Measurements from ENCODE around the gene COMMD3. TPM values are rescaled to one million over a fixed set of nuclear protein-coding genes. Genes with fewer than 3 reads are reported as not detected.
"Not testable (repeated sequence)": the region's sequence is repeated elsewhere in the genome, so short reads cannot be mapped to it uniquely, and the experiment has no call there.

The COMMD3 gene
- total RNA-seq, 1 donor from 2014 or later, result 79.7 TPM

- peak; percentile 89 for DNase-seq
- Mint-ChIP-seq H3K4me3 (peak within 1 kb of the TSS; percentile 68), H3K27me3 (peaks cover 70% of the 10 kb centered on the region), H3K4me1 (peaks cover 20% of the 10 kb centered on the region), H3K9me3 (peaks cover 7% of the 10 kb centered on the region), H3K27ac (peak within 1 kb of the TSS; percentile 67), H3K36me3 (ENCODE audit: low read depth) (peaks cover 3% of the 10 kb centered on the region)
- intact Hi-C loops (cut with micrococcal nuclease), result loop anchor here (5.0 to 10.0 kb wide), 2 partner anchors 642 to 1171 kb away; no protein-coding TSS in a partner anchor
Measured at GRCh38 chr10:22345301-22346095, 29.3 kb downstream of the COMMD3 start, which contains the start of gene SPAG6. Gene SPAG6 (plus strand): TSS chr10:22345496. CDS start chr10:22345612, 116 bp downstream.

- Mint-ChIP-seq H3K9me3 (peaks cover 7% of the 10 kb centered on the region), H3K36me3 (ENCODE audit: low read depth) (peaks cover 3% of the 10 kb centered on the region), H3K27ac (peak overlapping the region; percentile 67), H3K27me3 (peaks cover 70% of the 10 kb centered on the region), H3K4me3 (peak overlapping the region; percentile 46), H3K4me1 (peaks cover 20% of the 10 kb centered on the region)
- intact Hi-C loops (cut with micrococcal nuclease), result loop anchor here (5.0 to 10.0 kb wide), 2 partner anchors 641 to 1171 kb away; no protein-coding TSS in a partner anchor
- DNase-seq, result no peak
Measured at GRCh38 chr10:22346096-22346661, 30.0 kb downstream of the COMMD3 start.

GRCh38 chr10:22349755-22350154 lies 33.6 kb downstream of the COMMD3 start:
- intact Hi-C loops (cut with micrococcal nuclease), result loop anchor here (5.0 to 10.0 kb wide), 2 partner anchors 638 to 1175 kb away; no protein-coding TSS in a partner anchor
- peaks cover 47% of the 10 kb centered on the region for H3K27me3 Mint-ChIP-seq

GRCh38 chr10:22351131-22351703 lies 35.0 kb downstream of the COMMD3 start:
- Mint-ChIP-seq H3K4me1 (peaks cover 2% of the 10 kb centered on the region), H3K27ac (no peak overlapping the region), H3K36me3 (ENCODE audit: low read depth) (peaks cover 3% of the 10 kb centered on the region), H3K9me3 (peaks cover 4% of the 10 kb centered on the region), H3K4me3 (no peak overlapping the region), H3K27me3 (peaks cover 38% of the 10 kb centered on the region)
- intact Hi-C loops (cut with micrococcal nuclease), result no loop called here
- DNase-seq, result no peak

More at GRCh38 chr10:22349755-22350154, 33.6 kb downstream of the COMMD3 start:
- Mint-ChIP-seq H3K4me1 (peaks cover 4% of the 10 kb centered on the region), H3K27ac (no peak overlapping the region), H3K4me3 (no peak overlapping the region), H3K9me3 (peaks cover 7% of the 10 kb centered on the region), H3K36me3 (ENCODE audit: low read depth) (peaks cover 3% of the 10 kb centered on the region)
- no peak for DNase-seq

- Mint-ChIP-seq H3K36me3 (ENCODE audit: low read depth) (no peaks in the 10 kb centered on the region), H3K27me3 (peaks cover 18% of the 10 kb centered on the region), H3K27ac (no peak overlapping the region), H3K9me3 (no peaks in the 10 kb centered on the region), H3K4me1 (no peaks in the 10 kb centered on the region), H3K4me3 (no peak overlapping the region)
- intact Hi-C loops (cut with micrococcal nuclease), result no loop called here
- DNase-seq, result no peak
Measured at GRCh38 chr10:22356324-22356873, 40.2 kb downstream of the COMMD3 start.

GRCh38 chr10:22357770-22358169 lies 41.6 kb downstream of the COMMD3 start:
- intact Hi-C loops (cut with micrococcal nuclease); H3K4me1 Mint-ChIP-seq; H3K27ac Mint-ChIP-seq; H3K36me3 Mint-ChIP-seq (ENCODE audit: low read depth); DNase-seq; H3K4me3 Mint-ChIP-seq; H3K9me3 Mint-ChIP-seq: not testable (repeated sequence)
- peaks cover 18% of the 10 kb centered on the region for H3K27me3 Mint-ChIP-seq

GRCh38 chr10:22363305-22363704 lies 47.1 kb downstream of the COMMD3 start:
- intact Hi-C loops (cut with micrococcal nuclease), result loop anchor here (2.0 kb wide), 1 partner anchor 15 kb away; no protein-coding TSS in a partner anchor
- DNase-seq, result no peak

GRCh38 chr10:22364407-22365140 lies 48.4 kb downstream of the COMMD3 start:
- DNase-seq, result no peak
- intact Hi-C loops (cut with micrococcal nuclease), result no loop called here
- no peak overlapping the region for H3K4me3 Mint-ChIP-seq
- peaks cover 3% of the 10 kb centered on the region for H3K9me3 Mint-ChIP-seq
- H3K36me3 Mint-ChIP-seq (ENCODE audit: low read depth), result no peaks in the 10 kb centered on the region
- H3K4me1 Mint-ChIP-seq, result peaks cover 32% of the 10 kb centered on the region
- H3K27me3 Mint-ChIP-seq, result peaks cover 1% of the 10 kb centered on the region
- no peak overlapping the region for H3K27ac Mint-ChIP-seq

More at GRCh38 chr10:22363305-22363704, 47.1 kb downstream of the COMMD3 start:
- H3K9me3 Mint-ChIP-seq, result peaks cover 3% of the 10 kb centered on the region
- peaks cover 21% of the 10 kb centered on the region for H3K4me1 Mint-ChIP-seq
- H3K27me3 Mint-ChIP-seq, result peaks cover 1% of the 10 kb centered on the region
- H3K36me3 Mint-ChIP-seq (ENCODE audit: low read depth), result no peaks in the 10 kb centered on the region
- no peak overlapping the region for H3K4me3 Mint-ChIP-seq
- H3K27ac Mint-ChIP-seq, result no peak overlapping the region

GRCh38 chr10:22365233-22365632 lies 49.0 kb downstream of the COMMD3 start:
- Mint-ChIP-seq H3K36me3 (ENCODE audit: low read depth) (no peaks in the 10 kb centered on the region), H3K4me3 (no peak overlapping the region), H3K27ac (no peak overlapping the region), H3K27me3 (no peaks in the 10 kb centered on the region), H3K9me3 (peaks cover 3% of the 10 kb centered on the region), H3K4me1 (peaks cover 35% of the 10 kb centered on the region)
- DNase-seq, result no peak
- intact Hi-C loops (cut with micrococcal nuclease), result no loop called here

- peaks cover 36% of the 10 kb centered on the region for H3K4me1 Mint-ChIP-seq
Measured at GRCh38 chr10:22365644-22366434, 49.7 kb downstream of the COMMD3 start.

GRCh38 chr10:22366435-22366703 lies 50.2 kb downstream of the COMMD3 start:
- Mint-ChIP-seq H3K27me3 (no peaks in the 10 kb centered on the region), H3K36me3 (ENCODE audit: low read depth) (no peaks in the 10 kb centered on the region), H3K4me3 (no peak overlapping the region), H3K9me3 (peaks cover 3% of the 10 kb centered on the region), H3K27ac (peak overlapping the region; percentile 67), H3K4me1 (peaks cover 36% of the 10 kb centered on the region)
- intact Hi-C loops (cut with micrococcal nuclease), result loop anchor here (2.0 kb wide), 3 partner anchors 26 to 316 kb away; no protein-coding TSS in a partner anchor
- no peak for DNase-seq

More at GRCh38 chr10:22365644-22366434, 49.7 kb downstream of the COMMD3 start:
- DNase-seq, result no peak
- intact Hi-C loops (cut with micrococcal nuclease), result loop anchor here (2.0 kb wide), 3 partner anchors 25 to 317 kb away; no protein-coding TSS in a partner anchor
- H3K9me3 Mint-ChIP-seq, result peaks cover 3% of the 10 kb centered on the region
- no peaks in the 10 kb centered on the region for H3K36me3 Mint-ChIP-seq (ENCODE audit: low read depth)
- no peak overlapping the region for H3K4me3 Mint-ChIP-seq
- H3K27ac Mint-ChIP-seq, result peak overlapping the region; percentile 67
- no peaks in the 10 kb centered on the region for H3K27me3 Mint-ChIP-seq

- no peak for DNase-seq
- peak overlapping the region; percentile 60 for H3K4me3 Mint-ChIP-seq
- no peaks in the 10 kb centered on the region for H3K36me3 Mint-ChIP-seq (ENCODE audit: low read depth)
- intact Hi-C loops (cut with micrococcal nuclease), result loop anchor here (1.0 to 2.0 kb wide), 6 partner anchors 13 to 316 kb away; no protein-coding TSS in a partner anchor
- H3K4me1 Mint-ChIP-seq, result peaks cover 36% of the 10 kb centered on the region
- no peaks in the 10 kb centered on the region for H3K27me3 Mint-ChIP-seq
- peak overlapping the region; percentile 25 for H3K27ac Mint-ChIP-seq
- H3K9me3 Mint-ChIP-seq, result peaks cover 3% of the 10 kb centered on the region
Measured at GRCh38 chr10:22366771-22367170, 50.6 kb downstream of the COMMD3 start.

All from activated CD4-positive, alpha-beta T cell treated with anti-CD3 and anti-CD28 coated beads, Interleukin-2, amount 10 ng/mL, durations not matched to agents 24 days and 14 days (primary cell).